Measurements from ENCODE around the gene TCF19. TPM values are rescaled to one million over a fixed set of nuclear protein-coding genes. Genes with fewer than 3 reads are reported as not detected.

The TCF19 gene
- total and polyA plus RNA-seq, 2 donors (not counting 1 experiment from before 2014, with no cell fraction given), result 10.0 to 10.4 TPM

DNA sequence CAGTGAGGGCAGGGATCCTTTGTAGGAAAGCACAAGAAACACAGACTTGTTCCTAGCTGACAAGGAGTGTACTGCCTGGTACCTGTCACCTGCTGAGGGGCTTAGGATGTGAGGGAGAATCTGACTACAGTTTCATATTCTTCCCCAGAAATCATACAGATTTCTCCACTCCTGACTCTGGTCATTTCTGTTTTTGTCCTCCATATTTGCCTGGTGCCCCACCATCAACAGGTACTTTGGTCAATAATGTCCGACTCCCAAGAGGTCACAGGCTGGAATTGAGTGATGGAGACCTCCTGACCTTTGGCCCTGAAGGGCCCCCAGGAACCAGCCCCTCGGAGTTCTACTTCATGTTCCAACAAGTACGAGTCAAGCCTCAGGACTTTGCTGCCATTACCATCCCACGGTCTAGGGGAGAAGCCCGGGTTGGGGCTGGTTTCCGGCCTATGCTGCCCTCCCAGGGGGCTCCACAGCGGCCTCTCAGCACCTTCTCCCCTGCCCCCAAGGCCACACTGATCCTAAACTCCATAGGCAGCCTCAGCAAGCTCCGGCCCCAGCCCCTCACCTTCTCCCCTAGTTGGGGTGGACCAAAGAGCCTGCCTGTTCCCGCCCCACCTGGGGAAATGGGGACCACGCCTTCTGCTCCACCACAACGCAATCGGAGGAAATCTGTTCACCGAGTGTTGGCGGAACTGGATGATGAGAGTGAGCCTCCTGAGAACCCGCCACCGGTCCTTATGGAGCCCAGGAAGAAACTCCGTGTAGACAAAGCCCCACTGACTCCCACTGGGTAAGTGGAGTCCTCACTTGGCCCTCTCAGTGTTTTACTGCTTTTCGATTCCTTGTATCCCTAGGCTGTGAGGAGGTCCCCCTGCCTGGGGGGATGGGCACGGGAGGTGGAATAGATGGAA, 3.1 kb downstream of the TCF19 start:
- intact Hi-C loops (cut with micrococcal nuclease), result no loop called here
- Histone ChIP-seq H2AFZ (ENCODE audit: insufficient read depth, low read depth, low read length, poor library complexity, severe bottlenecking) (no peak overlapping the region), H3K36me3 (replicated peaks in 1 of 2; ENCODE audit: control extremely low read depth in 1 of 2, control insufficient read depth in 1 of 2, extremely low read depth in 1 of 2, insufficient read depth in 2 of 2, low read length in 1 of 2) (no peaks in the 10 kb centered on the region), H3K27me3 (replicated peaks in 1 of 4; ENCODE audit: control extremely low read depth in 1 of 4, control insufficient read depth in 3 of 4, insufficient read depth in 4 of 4, low read length in 3 of 4) (no peaks in the 10 kb centered on the region), H3K79me2 (ENCODE audit: control insufficient read depth, insufficient read depth, low read length) (no peaks in the 10 kb centered on the region), H3K9ac (ENCODE audit: low read length) (no peak overlapping the region), H3K4me3 (ENCODE audit: control extremely low read depth in 1 of 5, extremely low read depth in 1 of 5, insufficient read depth in 1 of 5, low read depth in 2 of 5, low read length in 4 of 5) (no peak overlapping the region), H3K27ac (ENCODE audit: low read length in 2 of 2) (no peak overlapping the region), H3K4me2 (replicated peaks; ENCODE audit: low read depth, low read length, poor library complexity, severe bottlenecking) (no peak overlapping the region), H3K4me1 (ENCODE audit: control insufficient read depth in 2 of 2, insufficient read depth in 2 of 2, low read length in 2 of 2) (peaks cover 13 to 33% of the 10 kb centered on the region in 2 donors), H3K9me3 (ENCODE audit: control extremely low read depth in 1 of 3, control insufficient read depth in 2 of 3, insufficient read depth in 1 of 3, low read length in 2 of 3) (no peaks in the 10 kb centered on the region), H4K20me1 (ENCODE audit: control insufficient read depth, insufficient read depth, low read length, poor library complexity, severe bottlenecking) (no peaks in the 10 kb centered on the region)
- no peak for DNase-seq
- TF ChIP-seq CTCF (IDR thresholded peaks at IDR 0.05), result no peak
- TF ChIP-seq EZH2 (IDR thresholded peaks at IDR 0.05; ENCODE audit: borderline replicate concordance, insufficient read depth, low read depth, low read length, poor library complexity, severe bottlenecking), result no peak
- no peak overlapping the region for H3K27ac Mint-ChIP-seq
- H3K4me3 Mint-ChIP-seq, result no peak overlapping the region
- no peaks in the 10 kb centered on the region for H3K27me3 Mint-ChIP-seq
- 96% methylated on average over 19 of the region's 19 CpGs for WGBS (ENCODE audit: insufficient coverage)
- H3K9me3 Mint-ChIP-seq (ENCODE audit: insufficient read depth), result no peaks in the 10 kb centered on the region
- peaks cover 47% of the 10 kb centered on the region for H3K4me1 Mint-ChIP-seq
- ChIA-PET CTCF (interaction anchor here (2.9 kb wide), 1 partner anchor 205 kb away, joined by 10 read pairs; no protein-coding TSS in a partner anchor), POLR2A (interaction anchor here (0.6 kb wide), 2 partner anchors 198 to 665 kb away, joined by 3 read pairs; no protein-coding TSS in a partner anchor)
- no peak for ATAC-seq (ENCODE audit: low read depth)
